PC-3 (cell line): ENCODE results near the gene ZDHHC18. TPM values are rescaled to one million over a fixed set of nuclear protein-coding genes. Genes with fewer than 3 reads are reported as not detected.

Source experiments
- ATAC-seq: fragments of 200-7000 bp; cut with Tn5 transposase; 2 replicates; pipeline ENCODE4 v1.9.1; 2020; ENCODE audit warnings: mild to moderate bottlenecking, moderate library complexity
- BruUV-seq: library from RNA; stranded (reverse); fragments of 400-500 nt; replicated peaks from 2 replicates; lab custom pipeline; 2021; lab: Mats Ljungman, UMichigan
- CTCF ChIA-PET: fragments of 300-600 bp; sonication (Branson Sonifier 250); formaldehyde crosslinking; loops from one replicate; lab custom pipeline; 2022; ENCODE audit warnings: antibody characterized with exemption; lab: Charles Lee
- POLR2A ChIA-PET: fragments of 300-600 bp; sonication (Branson Sonifier 250); formaldehyde crosslinking; loops from one replicate; lab custom pipeline; 2022; ENCODE audit warnings: antibody characterized with exemption; ENCODE audit not compliant: unreplicated experiment; lab: Charles Lee
- DNase-seq: peaks from one replicate; pipeline ENCODE4 v3.0.0-alpha.2; 2015
- H2AFZ ChIP-seq: fragments of 300-600 bp; sonication (generic); 2 replicates; pipeline ENCODE4 v1.6.0; 2016; ENCODE audit warnings: antibody characterized with exemption, low read length
- H3F3A ChIP-seq: fragments of 300-600 bp; sonication (generic); one replicate; pipeline ENCODE4 v1.6.0; 2017; ENCODE audit warnings: antibody characterized with exemption, low read length, control low read depth, mild to moderate bottlenecking; ENCODE audit not compliant: unreplicated experiment
- H3K27ac ChIP-seq: fragments of 300-600 bp; sonication (generic); 2 replicates; pipeline ENCODE4 v1.5.1; 2016; ENCODE audit warnings: mild to moderate bottlenecking, low read length
- H3K27me3 ChIP-seq: fragments of 300-600 bp; sonication (generic); 2 replicates; pipeline ENCODE4 v1.6.1; 2016; ENCODE audit warnings: low read length, mixed read lengths
- H3K36me3 ChIP-seq: fragments of 300-600 bp; sonication (generic); 2 replicates; pipeline ENCODE4 v1.6.1; 2016; ENCODE audit warnings: low read depth, mixed run types, low read length, mixed read lengths
- H3K4me1 ChIP-seq: fragments of 300-600 bp; sonication (generic); 2 replicates; pipeline ENCODE4 v1.5.1; 2016; ENCODE audit warnings: low read length; ENCODE audit not compliant: insufficient read depth
- H3K4me2 ChIP-seq: fragments of 300-600 bp; sonication (generic); 2 replicates; pipeline ENCODE4 v1.6.0; 2016; ENCODE audit warnings: low read length
- H3K4me3 ChIP-seq: fragments of 300-600 bp; sonication (generic); 2 replicates; pipeline ENCODE4 v1.5.1; 2016; ENCODE audit warnings: mild to moderate bottlenecking, low read length, mixed read lengths
- H3K79me2 ChIP-seq: fragments of 300-600 bp; sonication (generic); 2 replicates; pipeline ENCODE4 v1.6.1; 2017; ENCODE audit warnings: low read length, mixed read lengths
- H3K9ac ChIP-seq: fragments of 300-600 bp; sonication (generic); 2 replicates; pipeline ENCODE4 v1.6.0; 2016; ENCODE audit warnings: mild to moderate bottlenecking, low read length
- H3K9me2 ChIP-seq: fragments of 300-600 bp; sonication (generic); replicated peaks from 2 replicates; pipeline ENCODE4 v1.6.1; 2016; ENCODE audit warnings: mixed run types, low read length, mixed read lengths
- H3K9me3 ChIP-seq: fragments of 300-600 bp; sonication (generic); 2 replicates; pipeline ENCODE4 v1.6.1; 2016; ENCODE audit warnings: low read length, mixed read lengths
- H4K20me1 ChIP-seq: fragments of 300-600 bp; sonication (generic); 2 replicates; pipeline ENCODE4 v1.6.1; 2016; ENCODE audit warnings: low read length, mixed read lengths
- CTCF ChIP-seq: fragments of 300-600 bp; sonication (generic); conservative IDR thresholded peaks from 2 replicates; pipeline ENCODE4 v1.5.1; 2017; ENCODE audit warnings: antibody characterized with exemption, low read depth, mild to moderate bottlenecking, low read length
- EZH2 ChIP-seq: fragments of 300-600 bp; sonication (generic); IDR thresholded peaks from one replicate; pipeline ENCODE4 v1.6.1; 2017; ENCODE audit warnings: antibody characterized with exemption, mild to moderate bottlenecking, low read length; ENCODE audit not compliant: unreplicated experiment
- EZH2phosphoT487 ChIP-seq: fragments of 300-600 bp; sonication (generic); IDR thresholded peaks from 2 replicates; pipeline ENCODE4 v1.6.1; 2018; ENCODE audit warnings: mild to moderate bottlenecking, antibody characterized with exemption, low read length, borderline replicate concordance
- intact Hi-C: fragments of 100-400 bp; cut with micrococcal nuclease; formaldehyde crosslinking; loops from 2 replicates; pipeline ENCODE4 v1.9.0; 2023
- total RNA-seq: library from RNA; depleted of rRNA; stranded (reverse); fragments of >200 nt; gene quantifications from 2 replicates; pipeline ENCODE4 v1.2.3, GENCODE V29; 2014

ZDHHC18 gene
- total RNA-seq, 1 experiment from 2014 or later, result 18.1 TPM

- H3K27ac ChIP-seq, result peak overlapping the region; percentile 33
- peaks cover 58% of the 10 kb centered on the region for H3K4me1 ChIP-seq
- H2AFZ ChIP-seq, result no peak overlapping the region
- H3F3A ChIP-seq, result peaks cover 16% of the 10 kb centered on the region
- DNase-seq, result peak; percentile 34
- peaks cover 12% of the 10 kb centered on the region for H3K79me2 ChIP-seq
- ChIA-PET CTCF (interaction anchor here (0.6 kb wide), 1 partner anchor 89 kb away, joined by 4 read pairs; no protein-coding TSS in a partner anchor), POLR2A (no interaction called here)
- BruUV-seq, result no TSS peak
- peaks cover 7% of the 10 kb centered on the region; the same call in 1 of the 2 replicates for H4K20me1 ChIP-seq
- 0 out of 2 replicates have a peak overlapping the region, but pooled peaks have one; percentile 8 for H3K4me2 ChIP-seq
- H3K9me2 ChIP-seq, result no peaks in the 10 kb centered on the region
- no peak for TF ChIP-seq EZH2
- intact Hi-C loops, result no loop called here
- peaks cover 8% of the 10 kb centered on the region for H3K36me3 ChIP-seq
- no peak overlapping the region for H3K4me3 ChIP-seq
- ATAC-seq, result no peak
- no peaks in the 10 kb centered on the region for H3K9me3 ChIP-seq
- H3K27me3 ChIP-seq, result no peaks in the 10 kb centered on the region
- H3K9ac ChIP-seq, result no peak overlapping the region
Observed at GRCh38 chr1:26858891-26859640, 32.6 kb downstream of the ZDHHC18 start.

DNA sequence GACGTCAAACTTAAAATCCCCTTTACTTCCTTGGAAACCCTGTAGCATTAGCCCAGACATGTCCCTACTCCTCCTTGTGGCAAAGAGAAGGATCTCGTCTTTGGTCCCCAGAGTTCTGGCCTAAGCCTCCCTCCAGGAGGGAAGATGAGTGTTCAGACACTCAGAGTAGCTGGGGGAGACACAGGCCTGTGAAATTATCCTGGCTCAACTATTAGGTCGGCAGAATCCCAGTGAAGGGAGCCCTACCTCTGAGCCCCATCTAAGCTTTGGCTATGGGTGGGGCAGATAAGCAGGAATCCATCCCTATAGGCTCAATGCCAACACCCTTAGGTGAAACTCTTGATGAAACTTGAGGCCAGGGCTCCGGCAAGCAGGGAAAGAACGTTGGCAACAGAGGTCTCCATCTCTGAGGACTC, 34.8 kb downstream of the ZDHHC18 start:
- peak overlapping the region; percentile 62 for H3K9ac ChIP-seq
- H3K27ac ChIP-seq, result peak overlapping the region; percentile 95
- BruUV-seq, result no TSS peak
- H3K27me3 ChIP-seq, result no peaks in the 10 kb centered on the region
- TF ChIP-seq EZH2phosphoT487 (no peak), CTCF (peak; percentile 51)
- peak overlapping the region; percentile 61 for H3K4me2 ChIP-seq
- POLR2A ChIA-PET, result no interaction called here
- H3F3A ChIP-seq, result peaks cover 16% of the 10 kb centered on the region
- no peak overlapping the region; the same call in 1 of the 2 replicates for H3K4me3 ChIP-seq
- H2AFZ ChIP-seq, result peak overlapping the region; percentile 33; the same call in 1 of the 2 replicates
- intact Hi-C loops, result loop anchor here (5.0 to 10.0 kb wide), 2 partner anchors 74 to 166 kb away; partner anchors contain the start of genes ARID1A and PIGV
- CTCF ChIA-PET, result interaction anchor here (0.5 to 1.2 kb wide), 2 partner anchors 12 to 21 kb away, joined by 4 to 11 read pairs; no protein-coding TSS in a partner anchor
- ATAC-seq (no peak), DNase-seq (peak; percentile 74)
- H4K20me1 ChIP-seq, result peaks cover 7% of the 10 kb centered on the region; the same call in 1 of the 2 replicates
- H3K9me3 ChIP-seq, result no peaks in the 10 kb centered on the region
- H3K79me2 ChIP-seq, result peaks cover 20% of the 10 kb centered on the region
- H3K36me3 ChIP-seq, result no peaks in the 10 kb centered on the region
- no peaks in the 10 kb centered on the region for H3K9me2 ChIP-seq
- H3K4me1 ChIP-seq, result peaks cover 54% of the 10 kb centered on the region

DNA sequence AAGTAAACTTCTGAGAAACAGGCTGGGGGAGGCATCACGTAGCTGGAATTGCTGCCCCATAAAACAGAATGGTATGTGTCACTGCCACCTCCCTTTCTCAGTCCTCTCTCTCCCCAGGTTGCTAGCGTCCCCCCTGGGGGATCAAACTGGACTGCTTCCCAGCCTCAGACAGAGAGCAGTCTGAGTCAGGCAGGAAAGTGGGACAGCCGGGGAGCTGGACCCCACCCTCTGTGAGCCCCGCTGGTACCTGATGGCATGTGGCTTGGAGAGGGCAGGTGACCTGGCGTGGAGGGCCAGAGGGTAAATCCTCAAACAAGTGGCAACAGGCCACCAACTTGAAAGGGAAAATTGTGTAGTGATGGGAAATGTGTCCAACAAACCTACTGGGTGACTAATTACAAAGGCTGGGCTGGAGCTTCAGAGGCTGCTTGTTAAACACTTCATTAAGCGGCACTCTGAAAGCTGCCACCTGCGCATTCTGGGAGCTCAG, 35.4 kb downstream of the ZDHHC18 start:
- ATAC-seq (0 out of 2 replicates have a peak, but pooled peaks have one; percentile 1), DNase-seq (peak; percentile 86)
- Histone ChIP-seq H3K27ac (peak overlapping the region; percentile 95), H3K36me3 (no peaks in the 10 kb centered on the region), H3K4me3 (no peak overlapping the region; the same call in 1 of the 2 replicates), H3K9ac (peak overlapping the region; percentile 62), H3K27me3 (no peaks in the 10 kb centered on the region), H2AFZ (0 out of 2 replicates have a peak overlapping the region, but pooled peaks have one; percentile 4), H3K4me2 (peak overlapping the region; percentile 61), H4K20me1 (peaks cover 7% of the 10 kb centered on the region; the same call in 1 of the 2 replicates), H3F3A (peaks cover 16% of the 10 kb centered on the region), H3K4me1 (peaks cover 52% of the 10 kb centered on the region), H3K9me3 (no peaks in the 10 kb centered on the region), H3K9me2 (no peaks in the 10 kb centered on the region), H3K79me2 (peaks cover 20% of the 10 kb centered on the region)
- ChIA-PET CTCF (interaction anchor here (0.5 to 1.2 kb wide), 3 partner anchors 13 to 63 kb away, joined by 3 to 11 read pairs (median 4); no protein-coding TSS in a partner anchor), POLR2A (interaction anchor here (0.6 kb wide), 1 partner anchor 283 kb away, joined by 3 read pairs; no protein-coding TSS in a partner anchor)
- intact Hi-C loops, result loop anchor here (1.0 to 10.0 kb wide), 3 partner anchors 9 to 167 kb away; partner anchors contain the start of genes ARID1A and PIGV
- no TSS peak for BruUV-seq
- TF ChIP-seq EZH2phosphoT487 (no peak), EZH2 (no peak), CTCF (no peak)
